Skin of body (tissue), 2 donors: ENCODE measurements around the gene CXCL6. TPM values are rescaled to one million over a fixed set of nuclear protein-coding genes. Genes with fewer than 3 reads are reported as not detected.

Experiments used
- DNase-seq: peaks from one replicate; lab custom pipeline; 2025; lab: John Stamatoyannopoulos, UW
- total RNA-seq: library from RNA; depleted of rRNA; stranded (reverse); fragments of >200 nt; gene quantifications from one replicate; pipeline ENCODE4 v1.2.3, GENCODE V29; 2014

CXCL6 gene
- total RNA-seq, 1 donor from 2014 or later = 0.10 TPM

DNA sequence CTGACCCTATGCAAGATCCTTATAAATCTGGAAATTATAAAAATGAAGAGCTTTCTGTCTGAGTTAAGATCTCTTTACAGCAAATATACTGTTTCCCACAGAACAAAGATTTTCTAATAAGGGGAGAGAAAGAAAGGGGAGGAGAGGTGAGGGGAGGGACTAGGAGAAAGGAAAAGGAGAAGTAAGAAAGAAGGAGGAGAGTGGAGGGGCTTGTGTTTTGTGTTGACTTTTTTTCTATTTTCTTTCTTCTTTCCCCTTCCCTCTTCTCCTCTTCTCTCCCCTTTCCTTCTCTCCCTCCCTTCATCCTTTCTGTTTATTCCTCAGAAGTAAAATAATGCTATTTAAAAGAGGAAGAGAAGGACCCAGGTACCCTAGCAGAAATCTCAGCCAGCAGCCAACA is 6.2 kb downstream of the CXCL6 start:
- no peak for DNase-seq

GRCh38 chr4:73843369-73843768 is 6.9 kb downstream of the CXCL6 start:
- no peak for DNase-seq

GRCh38 chr4:73844345-73844744 is 7.9 kb downstream of the CXCL6 start:
- DNase-seq = no peak

GRCh38 chr4:73844806-73845205 is 8.3 kb downstream of the CXCL6 start:
- DNase-seq = no peak

GRCh38 chr4:73847526-73848182 is 11.2 kb downstream of the CXCL6 start:
- DNase-seq = no peak

- DNase-seq = no peak
These were observed 11.8 kb downstream of the CXCL6 start for GRCh38 chr4:73848183-73848777.

- DNase-seq = no peak
These were observed 13.9 kb downstream of the CXCL6 start for GRCh38 chr4:73850261-73850970.

GRCh38 chr4:73851293-73851692 is 14.8 kb downstream of the CXCL6 start:
- no peak for DNase-seq

DNA sequence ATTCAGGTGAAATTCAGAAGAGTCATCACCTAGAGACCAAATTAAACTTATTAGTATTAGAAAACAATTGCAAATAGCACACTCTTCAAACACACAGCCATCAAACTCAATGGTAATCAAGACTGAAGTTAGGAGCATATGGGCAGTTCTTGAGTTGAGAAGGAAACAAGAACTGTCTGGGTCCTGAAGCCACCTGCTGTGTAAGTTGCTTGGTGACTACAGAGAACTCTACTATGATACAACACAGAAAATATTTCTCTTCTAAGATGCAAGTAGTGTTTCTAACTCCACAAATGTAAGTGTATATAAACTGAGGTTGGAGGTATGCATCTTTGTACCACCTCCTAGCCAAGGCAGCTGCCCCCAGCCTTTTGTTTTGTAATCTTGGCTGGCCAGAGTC is 16.3 kb downstream of the CXCL6 start:
- no peak for DNase-seq

DNA sequence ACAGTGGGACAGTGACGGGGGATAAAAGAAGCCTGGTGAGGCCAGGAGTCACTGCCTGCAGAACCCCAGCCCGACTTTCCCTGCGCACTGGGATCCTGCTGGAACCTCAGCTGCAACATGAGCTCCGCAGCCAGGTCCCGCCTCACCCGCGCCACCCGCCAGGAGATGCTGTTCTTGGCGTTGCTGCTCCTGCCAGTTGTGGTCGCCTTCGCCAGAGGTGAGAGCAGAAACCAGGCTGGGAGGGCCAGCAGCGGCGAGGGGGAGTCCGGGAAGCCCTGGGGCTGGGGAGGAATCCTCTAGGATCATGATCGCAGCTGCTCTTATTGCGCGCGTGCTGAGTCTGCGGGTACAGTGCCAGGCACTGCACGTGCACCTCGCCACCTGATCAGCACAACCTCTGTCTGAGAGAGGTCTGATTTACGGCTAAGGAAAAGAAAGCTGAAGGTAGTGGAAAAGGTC is 16.8 kb downstream of the CXCL6 start, which contains the start of gene PF4V1:
TSS of gene PF4V1 (plus strand) at position 51 of the 459 bp plus-strand sequence. CDS start at position 118, 67 bp downstream.
- DNase-seq = no peak

- DNase-seq = no peak
These were observed 17.4 kb downstream of the CXCL6 start for GRCh38 chr4:73853718-73854473.

- no peak for DNase-seq
These were observed 18.9 kb downstream of the CXCL6 start for GRCh38 chr4:73855406-73855805.

DNA sequence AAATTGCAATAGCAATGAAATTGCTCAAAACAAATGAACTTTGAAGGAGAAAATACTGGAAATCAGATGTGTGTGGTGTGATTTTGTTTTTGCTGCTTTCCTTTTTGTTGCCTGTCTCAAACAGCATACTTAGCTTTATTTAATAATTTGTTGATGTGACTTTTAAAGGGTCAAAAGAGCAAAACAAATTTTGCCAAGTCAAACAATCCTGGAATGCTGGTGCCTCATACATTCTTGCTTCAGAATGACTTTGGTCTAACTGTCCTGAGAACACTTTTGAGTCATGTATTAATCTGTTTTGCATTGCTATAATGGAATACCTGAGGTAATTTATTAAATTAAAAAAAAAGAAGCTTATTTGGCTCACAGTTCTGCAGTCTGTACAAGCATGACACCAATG is 20.0 kb downstream of the CXCL6 start:
- DNase-seq = no peak

DNA sequence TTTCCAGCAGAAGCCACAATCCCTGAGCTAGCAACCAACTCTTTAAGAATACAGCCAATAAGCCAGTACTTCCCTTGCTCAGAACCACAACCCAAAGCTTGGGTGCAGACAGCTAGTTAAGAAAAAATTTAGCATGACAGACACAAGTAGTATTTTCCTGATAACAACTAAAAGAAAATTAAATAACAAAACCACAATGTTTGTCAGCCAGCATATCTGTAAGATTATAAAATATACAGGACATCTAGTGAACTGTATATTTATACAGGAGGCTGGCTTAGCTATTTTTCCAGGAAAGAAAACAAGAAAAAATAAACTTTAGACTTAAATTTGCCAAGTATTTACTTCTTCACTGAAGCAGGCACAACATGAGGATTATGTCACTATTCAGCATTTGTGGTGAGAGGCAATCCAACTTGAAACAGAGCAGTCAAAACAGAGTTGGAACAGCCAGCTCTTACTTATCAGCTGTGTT is 23.2 kb downstream of the CXCL6 start:
- DNase-seq = no peak

DNA sequence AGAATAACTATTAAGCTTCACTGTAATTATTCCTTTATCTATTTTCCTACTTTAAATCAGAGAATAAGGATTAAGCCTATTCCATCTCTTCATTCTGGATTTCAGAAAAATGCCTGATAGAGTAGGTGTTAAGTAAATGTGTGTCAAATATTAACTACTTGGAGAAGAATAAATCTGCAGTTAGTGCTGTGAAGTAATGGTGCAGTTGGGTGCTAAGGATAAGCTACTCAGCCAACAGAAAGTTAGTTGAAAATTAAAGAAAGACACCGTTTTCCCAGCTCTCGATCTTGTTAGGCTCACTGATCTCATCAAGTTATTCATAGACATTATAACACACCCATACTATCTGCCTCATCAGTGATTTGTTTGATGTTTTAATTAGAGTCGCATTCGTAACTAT is 23.7 kb downstream of the CXCL6 start:
- no peak for DNase-seq

DNA sequence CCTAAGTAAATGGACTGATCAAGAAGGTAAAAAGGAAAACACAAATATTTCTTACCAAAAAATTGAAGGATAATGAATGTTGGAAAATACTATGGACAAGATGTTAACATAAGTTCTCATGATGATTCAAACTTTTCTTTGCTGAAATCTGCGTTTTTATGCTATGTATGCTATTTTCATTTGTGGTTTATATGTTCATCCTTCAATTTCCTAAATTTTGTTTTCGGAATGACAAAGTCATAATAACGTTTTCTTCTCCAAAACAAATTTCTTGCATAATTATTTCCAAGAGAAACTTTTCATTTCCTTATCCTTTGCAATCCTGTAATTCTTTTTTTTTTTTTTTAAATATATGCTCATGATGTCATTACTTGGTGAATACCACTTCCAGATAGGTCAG is 24.4 kb downstream of the CXCL6 start:
- no peak for DNase-seq

DNA sequence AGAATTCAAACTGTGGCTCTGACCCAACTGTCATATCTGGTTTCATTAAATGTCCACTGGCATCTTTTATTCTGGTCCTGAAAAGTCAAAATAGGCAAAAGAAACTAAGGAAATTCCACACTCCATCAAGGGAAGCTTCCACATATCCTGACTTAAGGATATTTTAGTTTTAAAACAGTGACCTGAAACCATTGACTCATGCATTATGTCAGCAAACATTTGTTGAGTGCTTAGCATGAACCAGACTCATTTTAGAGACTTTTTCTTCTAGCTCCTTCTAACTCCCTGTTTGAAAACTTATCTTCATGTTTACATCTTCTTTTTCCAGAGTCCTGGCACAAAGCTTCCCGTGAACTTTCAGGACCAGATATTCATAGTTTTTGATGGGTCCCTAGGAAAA is 25.8 kb downstream of the CXCL6 start:
- DNase-seq = no peak

- DNase-seq = no peak
These were observed 27.9 kb downstream of the CXCL6 start for GRCh38 chr4:73864365-73864764.

DNA sequence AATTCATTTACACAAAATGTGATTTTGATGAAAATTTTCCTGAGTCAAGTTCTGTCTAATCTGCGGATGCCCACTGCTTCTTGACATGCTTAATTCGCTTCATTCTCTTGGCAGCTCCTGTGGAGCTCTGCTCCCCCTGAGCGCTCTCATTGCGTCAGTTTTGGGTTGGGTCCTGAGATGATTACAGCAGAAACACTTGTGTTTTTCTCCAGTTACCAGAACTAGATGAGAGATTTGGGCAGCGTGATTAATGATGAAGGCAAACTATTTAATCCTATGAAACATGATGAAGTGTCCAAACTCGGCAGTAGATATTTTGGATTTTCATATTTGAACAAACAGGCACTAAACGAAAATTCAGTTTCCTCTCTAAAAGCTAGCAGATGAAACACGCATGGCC is 28.5 kb downstream of the CXCL6 start:
- no peak for DNase-seq

DNA sequence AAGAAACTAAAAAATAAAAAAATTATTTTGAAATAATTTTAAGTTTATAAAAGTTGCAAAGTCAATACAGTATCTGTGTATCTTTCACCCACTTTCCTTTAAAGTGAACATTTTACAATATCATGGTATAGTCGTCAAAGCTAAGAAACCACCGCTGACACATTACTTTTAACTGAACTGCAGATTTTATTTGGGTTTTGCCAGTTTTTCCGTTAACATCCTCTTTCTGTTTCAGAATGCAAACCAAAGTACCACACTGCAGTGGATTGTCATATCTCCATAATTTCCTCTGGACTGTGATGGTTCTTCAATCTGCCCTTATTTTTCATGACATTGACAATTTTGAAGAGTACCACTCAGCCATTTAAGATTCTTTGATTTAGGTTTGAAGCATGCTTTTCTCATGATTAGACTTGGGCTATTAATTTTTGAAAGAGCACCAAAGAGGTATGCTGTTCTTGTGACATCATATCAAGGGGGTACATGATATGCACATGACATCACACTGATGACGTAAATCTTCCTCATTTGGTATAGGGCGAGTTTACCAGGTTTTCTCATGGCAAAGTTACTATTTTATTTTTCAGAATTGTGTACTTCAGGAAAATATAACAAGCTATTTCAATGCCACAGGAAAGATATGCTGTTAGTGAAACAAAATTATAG is 29.1 kb downstream of the CXCL6 start:
- DNase-seq = no peak

DNA sequence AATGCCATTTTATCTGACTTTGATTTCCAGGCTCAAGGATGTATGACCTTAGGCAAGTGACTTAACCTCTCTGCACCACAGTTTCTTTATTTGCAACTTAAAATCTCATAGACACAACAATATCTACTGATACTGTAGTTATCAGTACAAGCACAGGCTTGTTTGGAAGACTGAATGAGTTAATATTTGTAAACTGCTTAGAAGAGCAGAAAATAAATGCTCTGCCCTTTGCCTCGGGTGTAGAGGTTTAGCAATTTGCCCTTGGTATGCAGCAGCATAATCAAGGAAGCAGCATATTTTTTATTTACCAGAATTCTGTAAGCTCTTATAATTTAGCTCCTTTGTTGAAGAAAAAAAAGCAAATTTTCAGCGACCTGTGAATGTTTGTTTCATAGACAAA is 29.8 kb downstream of the CXCL6 start:
- DNase-seq = no peak
